Measurements from ENCODE around the gene MEGF11.

The MEGF11 gene

DNA sequence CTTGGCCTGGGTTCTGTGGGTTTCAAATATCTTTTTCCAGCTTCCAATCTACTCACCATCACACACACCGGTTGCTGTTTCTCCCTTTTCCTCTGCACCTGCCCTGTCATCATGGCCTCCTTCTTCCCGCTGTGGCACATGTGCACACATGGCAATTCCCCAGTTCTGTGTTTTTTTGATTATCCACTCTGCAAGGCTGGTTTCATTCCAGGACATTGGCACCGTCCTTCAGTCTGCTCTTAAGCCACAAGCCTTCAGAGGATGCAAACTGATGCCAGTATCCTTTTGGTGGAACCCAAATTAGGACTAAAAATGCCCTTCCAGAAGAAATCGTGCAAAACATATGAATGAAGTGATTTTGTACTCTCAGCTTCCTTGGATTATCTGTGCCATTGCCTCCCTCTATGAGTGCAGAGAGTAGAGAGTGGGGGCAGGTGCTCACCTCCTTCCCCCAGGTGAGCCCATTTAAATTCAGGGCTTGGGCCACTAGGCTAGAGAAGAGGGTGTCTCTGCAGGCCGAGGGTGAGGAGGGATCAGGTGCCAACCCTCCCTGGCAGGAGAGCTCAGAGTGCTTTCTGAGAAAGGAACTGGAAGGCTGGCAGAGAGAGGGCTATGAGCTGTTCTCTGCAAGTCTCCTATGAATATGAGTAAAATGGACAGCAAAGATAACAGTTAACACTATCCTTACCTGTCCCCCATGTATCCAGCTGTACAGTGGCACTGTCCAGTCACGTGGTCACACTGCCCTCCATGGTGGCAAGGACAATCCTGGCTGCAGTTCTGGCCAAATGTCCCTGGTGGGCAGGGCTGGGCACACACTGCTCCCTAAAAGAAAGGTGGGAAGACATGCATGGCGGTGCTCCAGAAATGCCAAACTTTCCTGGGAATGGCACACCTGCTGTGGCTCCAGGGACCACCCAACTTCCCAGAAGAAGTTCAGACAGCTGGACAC lies 283.4 kb downstream of the MEGF11 start:
- DNase-seq (ENCODE audit: low spot score), result no peak

DNA sequence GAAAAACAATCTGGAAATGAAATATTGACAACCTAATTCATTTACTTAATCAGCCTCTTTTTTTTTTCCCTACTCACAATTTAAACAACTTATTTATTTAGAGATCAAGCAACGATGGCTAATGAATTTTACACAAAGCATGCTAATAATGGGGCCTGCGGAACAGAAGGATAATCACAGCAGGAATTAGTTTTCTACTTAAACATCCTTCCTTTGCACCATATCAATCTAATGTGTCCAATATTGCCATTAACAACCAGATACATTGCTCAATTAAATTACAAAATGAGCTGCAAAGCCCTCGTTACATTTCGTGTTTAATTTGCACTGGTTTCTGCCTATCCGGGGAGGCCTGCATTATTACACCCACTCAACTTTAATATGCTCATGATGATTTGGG lies 285.0 kb downstream of the MEGF11 start:
- no peak for DNase-seq (ENCODE audit: low spot score)

DNA sequence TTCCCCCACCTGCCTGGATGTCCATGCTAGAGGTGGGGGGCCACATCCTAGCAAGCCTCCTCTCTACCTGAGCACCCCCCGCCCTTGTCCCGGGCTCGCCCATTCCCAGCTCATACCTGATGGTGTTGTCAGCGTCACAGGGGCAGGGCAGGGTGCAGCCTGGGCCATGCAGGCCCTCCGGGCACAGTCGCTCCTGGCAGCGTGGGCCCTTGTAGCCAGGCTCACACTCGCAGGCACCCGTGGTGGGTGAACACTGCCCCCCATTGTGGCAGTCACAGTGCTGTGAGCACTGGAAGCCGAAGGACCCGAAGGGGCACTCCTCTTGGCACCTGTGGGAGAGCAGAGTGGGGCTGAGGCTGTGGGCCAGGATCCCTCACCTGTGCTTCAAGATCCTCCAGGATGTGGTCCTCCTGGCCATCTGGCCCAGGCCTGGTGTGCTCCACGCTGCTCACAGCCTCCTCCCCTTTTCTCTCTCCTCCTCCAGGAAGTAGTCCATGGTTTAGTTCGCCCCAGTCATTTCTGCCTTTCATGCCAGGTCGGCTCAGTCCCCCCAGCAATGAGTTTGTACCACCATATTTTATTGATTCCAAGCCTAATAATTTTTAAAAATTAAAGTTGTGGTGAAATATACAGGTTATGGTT lies 288.6 kb downstream of the MEGF11 start:
- no peak for DNase-seq (ENCODE audit: low spot score)

DNA sequence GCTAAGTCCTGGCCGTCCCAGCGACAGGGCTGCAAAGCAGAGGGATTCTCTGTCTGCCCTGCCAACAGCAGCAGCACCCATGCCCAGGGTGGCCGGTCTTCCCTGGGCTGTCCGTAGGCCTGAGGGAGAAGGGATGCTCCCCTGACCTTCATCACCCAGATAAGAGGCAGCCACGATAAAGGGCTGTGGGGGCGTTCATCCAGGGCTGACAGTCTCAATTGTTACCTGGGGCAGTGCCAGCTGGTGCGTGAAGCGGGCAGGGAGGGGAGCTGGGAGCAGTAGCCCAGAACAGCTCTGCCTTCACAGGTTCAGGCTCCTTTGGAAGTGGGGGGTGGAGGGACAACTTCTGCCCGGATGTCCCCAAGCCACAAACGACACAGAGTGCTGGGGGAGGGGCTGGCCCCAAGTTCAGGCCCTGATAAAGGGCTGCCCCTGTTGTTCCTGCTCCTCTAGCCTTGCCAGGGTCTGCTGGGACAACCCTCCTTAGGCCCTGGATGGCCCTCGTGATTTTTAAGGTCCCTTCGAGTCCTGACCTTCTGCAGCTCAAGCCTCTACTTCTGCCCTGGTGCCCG lies 289.6 kb downstream of the MEGF11 start:
- no peak for DNase-seq (ENCODE audit: low spot score)

DNA sequence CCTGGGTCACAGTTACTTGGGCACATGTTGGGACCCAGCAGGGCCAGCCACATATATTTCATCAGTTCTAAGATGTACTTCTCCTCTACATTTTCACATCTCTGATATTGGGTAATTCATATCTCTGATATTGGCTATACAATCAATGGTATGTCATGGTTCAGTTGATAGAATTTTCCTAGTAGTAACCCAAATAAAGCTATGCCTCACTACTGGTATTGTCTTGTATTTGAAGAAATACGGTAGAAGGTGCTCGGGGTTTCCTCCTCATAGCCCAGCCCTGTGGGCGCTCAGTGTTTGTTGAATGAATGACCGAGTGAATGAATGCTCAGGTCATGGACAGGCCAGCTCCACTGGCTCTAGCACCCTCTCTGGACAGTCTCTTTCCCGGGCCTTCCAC lies 290.2 kb downstream of the MEGF11 start:
- no peak for DNase-seq (ENCODE audit: low spot score)

DNA sequence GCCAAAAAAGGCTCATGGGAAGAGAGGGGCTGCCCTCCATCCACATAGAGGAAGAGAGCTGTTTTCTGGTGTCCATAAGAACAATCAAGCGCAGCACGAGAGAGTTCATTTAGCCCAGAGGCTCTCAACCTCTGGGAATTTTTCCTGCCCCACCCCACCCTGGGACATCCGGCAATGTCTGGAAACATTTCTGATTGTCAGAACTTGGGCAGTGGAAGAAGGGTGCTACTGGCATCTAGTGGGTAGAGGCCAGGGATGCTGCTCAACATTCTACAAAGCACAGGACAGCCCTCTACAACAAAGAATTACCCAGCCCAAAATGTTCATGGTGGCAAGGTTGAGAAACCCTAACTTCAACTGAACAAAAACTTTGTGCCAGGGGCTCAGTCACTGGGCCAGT lies 291.4 kb downstream of the MEGF11 start:
- DNase-seq (ENCODE audit: low spot score), result no peak

DNA sequence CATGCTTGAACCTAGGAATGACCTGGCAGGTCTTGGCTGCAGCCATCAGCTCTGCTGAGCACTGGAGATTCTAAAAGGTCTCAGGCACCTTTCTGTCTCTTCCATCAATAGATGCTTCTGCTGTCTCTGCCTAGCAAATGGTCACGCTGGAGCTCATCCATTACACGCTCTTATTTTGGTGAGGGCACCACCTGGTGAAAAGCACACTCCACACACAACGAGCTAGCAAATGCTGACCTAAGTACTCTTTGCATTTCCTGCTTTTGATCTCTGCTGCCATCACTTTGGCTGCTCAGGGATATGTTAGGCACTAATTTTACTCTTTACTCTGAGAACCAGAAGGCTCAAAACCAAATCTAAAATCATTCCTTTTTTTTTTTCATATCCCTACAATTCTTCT lies 293.0 kb downstream of the MEGF11 start:
- DNase-seq (ENCODE audit: low spot score), result no peak

DNA sequence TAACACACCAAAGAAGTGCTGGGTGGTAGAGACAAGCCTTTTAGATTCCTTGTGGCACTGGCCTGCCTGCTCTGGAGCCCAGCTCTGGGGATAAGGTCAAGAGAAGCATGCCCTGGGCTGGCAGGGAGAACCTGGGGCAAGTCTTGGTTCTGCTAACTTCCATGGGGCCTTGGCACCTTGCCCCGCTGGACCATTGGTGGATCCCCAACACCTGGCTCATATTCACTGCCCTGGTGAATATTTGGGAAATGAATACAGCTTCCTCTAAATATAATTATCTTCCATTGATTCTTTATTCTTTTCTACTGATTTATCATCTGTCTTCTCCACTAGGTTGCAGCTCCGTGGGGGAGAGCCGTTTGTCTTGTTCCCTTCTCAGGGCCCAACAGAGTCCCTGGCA lies 294.7 kb downstream of the MEGF11 start:
- DNase-seq (ENCODE audit: low spot score), result no peak

DNA sequence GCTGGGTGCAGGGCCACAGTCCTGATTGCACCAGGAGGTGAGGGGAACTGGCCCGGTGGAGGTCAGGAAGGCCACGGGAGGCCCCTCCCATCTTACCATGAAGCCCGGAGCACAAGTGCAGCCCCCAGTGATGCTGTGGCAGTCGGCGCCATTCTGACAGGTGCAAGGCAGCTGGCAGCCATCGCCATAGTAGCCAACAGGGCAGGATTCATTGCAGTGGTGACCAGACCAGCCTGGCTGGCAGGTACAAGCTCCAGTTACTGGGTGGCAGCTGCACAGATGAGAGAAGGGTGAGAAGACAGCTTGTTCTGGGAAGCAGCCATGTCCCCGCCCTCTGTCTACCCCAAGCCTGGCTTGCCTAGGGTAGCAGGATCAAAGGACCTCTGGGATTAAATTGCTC lies 296.1 kb downstream of the MEGF11 start:
- no peak for DNase-seq (ENCODE audit: low spot score)

DNA sequence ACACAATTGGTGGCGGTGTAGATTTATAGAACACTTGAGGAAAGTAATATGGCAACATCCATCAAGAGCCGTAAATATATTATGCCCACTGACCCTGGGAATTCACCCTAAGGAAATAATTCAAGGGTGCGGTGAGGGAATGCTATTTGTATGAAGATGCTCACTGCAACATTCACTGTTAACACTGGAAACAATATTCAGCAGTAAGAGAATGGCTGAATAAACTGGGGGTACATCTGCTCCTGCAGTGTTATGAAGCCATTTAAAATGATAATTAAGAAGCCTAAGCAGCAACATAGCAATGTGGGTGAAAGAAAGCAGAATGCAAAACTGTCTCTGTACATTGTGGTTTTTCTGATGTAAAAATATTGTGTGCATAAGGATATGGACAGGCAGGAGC lies 296.7 kb downstream of the MEGF11 start:
- no peak for DNase-seq (ENCODE audit: low spot score)

DNA sequence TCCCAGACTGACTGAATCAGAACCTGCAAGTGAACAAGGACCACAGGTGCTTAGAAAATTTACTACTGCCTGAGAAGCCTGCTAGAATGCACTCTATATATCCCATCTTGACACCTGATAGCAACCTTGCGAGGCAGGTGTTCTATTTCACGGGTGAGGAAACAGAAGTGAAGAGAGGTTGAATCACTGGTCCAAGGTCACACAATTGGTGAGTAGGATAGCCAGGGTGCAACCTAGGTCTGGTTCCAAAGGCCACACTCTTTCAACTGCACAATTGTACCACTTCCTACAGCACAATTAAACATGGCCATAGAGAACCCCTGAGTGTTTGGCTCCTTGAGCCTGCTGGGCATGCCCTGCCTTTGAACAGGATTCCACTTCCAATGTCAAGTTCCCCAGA lies 297.2 kb downstream of the MEGF11 start:
- no peak for DNase-seq (ENCODE audit: low spot score)

DNA sequence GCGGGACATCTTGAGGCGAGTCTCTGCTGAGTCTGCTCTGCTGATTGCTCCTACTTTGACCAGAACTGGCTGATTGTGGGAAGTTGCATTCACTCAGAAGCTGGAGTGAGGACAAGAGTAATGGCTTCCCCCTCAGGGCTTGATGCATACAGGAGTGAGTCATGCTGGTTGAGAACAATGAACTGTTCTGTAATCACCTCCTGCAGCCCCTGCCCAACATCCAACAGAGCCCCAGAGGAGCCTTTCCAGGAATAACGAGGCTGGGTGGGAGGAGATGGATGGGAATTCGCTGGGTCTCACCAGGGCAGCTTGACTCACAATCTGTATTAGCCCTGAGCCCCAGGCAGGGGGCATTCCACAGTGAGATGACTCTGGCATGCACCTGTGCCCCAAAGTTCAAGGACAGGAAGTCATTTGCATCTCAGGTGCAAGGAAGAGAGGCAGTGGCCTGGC lies 299.2 kb downstream of the MEGF11 start:
- DNase-seq (ENCODE audit: low spot score), result no peak

DNA sequence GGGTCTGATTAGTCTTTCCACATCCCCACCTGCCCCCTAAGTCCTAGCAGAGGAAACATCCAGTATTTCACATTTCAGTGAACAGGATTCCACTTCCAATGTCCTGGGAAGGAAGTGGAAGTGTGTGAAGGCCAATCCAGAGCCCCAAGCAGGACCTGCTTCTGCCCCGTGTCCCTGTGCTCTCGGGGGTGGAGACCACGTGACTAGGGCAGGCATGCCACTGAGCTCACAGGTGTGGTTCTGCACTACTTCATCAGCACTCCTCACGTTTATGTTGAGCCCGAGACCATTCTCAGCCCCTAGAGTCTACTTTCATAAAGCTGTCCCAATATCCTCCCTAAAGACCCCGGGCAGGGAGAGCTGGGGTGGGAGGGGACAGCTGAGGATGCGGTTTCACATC lies 299.9 kb downstream of the MEGF11 start:
- no peak for DNase-seq (ENCODE audit: low spot score)

DNA sequence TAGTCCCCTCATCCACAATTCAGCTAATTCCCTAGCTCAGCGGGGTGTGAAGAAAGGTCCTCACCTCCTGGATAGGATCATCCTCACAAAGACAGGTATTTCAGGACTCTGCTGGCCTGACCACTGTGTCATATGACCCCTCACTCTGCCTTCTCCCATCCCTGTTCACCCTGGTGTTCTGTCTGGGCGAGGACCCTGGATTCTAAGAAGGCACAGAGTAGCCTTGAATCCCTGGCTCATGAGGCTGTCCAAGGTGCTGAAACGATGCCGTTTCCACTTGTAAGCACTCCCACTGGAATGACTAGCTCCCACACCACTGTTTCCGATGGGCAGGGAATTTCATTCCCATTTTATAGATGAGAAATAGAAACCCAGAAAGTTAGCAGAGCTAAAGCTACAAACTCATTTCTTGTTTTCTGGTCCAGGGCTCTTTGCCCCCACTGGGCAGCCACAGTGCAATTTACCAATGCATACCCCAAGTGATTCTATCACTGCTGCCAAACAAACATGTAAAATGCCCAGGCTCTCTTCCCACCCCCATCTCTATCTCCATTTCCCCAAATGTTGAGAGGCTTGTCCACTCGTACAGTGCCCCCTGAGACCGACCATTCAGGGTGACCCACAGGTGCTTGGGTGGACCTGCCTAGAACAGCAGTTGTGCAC lies 301.0 kb downstream of the MEGF11 start:
- DNase-seq (ENCODE audit: low spot score), result no peak

DNA sequence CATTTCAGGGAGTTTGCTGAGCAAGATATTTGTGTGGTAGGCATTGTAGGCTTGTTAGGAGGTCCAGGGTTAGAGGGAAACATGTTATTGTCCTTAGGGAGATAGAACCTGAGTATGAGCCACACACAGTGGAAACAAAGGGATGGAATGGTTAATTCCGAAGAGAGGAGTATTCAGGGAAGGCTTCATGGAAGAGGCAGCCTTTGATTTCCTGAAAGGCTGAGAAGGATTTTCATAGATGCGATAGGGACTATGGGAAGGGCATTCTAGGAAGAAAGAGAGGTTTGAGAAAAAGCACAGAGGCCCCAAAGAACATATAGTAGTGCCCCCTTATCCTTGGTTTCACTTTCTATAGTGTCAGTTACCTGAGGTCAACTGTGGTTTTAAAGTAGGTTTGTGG lies 302.5 kb downstream of the MEGF11 start:
- no peak for DNase-seq (ENCODE audit: low spot score)

DNA sequence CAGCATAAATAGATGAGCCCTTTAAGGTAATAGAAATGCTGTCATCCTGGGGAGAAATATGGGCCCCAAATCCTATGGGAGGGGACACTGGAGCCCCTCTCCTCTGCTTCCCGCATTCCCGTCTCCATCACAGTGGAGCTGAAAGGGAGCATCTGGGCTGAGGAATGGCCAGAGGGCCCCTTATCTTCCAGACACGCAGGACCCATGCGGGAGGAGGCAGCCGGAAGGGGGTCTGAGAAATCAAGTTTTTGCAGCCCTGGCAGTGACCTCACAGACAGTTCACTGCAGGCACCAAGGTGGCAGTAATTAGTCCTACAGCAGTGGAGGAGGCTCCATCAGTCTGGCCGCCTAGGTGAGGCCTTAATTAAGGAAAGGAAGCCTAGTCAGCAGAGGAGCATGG lies 304.1 kb downstream of the MEGF11 start:
- no peak for DNase-seq (ENCODE audit: low spot score)

DNA sequence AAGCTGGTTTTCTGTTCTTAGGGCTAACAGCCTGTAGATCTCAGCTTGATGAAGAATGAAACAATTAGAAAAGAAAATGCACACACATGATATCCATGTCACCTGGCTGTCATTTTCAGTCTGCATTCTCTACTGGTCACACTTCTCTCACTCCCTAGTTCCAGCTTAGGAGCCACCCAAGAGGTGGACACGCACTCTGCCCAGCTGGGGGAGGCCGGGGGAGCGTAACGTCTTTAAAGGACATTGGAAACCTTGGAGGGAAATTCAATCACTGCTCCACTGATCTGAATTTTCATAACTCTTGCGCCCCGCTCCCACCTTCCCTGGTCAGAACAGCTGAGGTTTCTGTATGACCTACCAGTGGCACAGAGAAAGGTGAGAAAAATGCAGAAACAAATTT lies 304.5 kb downstream of the MEGF11 start:
- DNase-seq (ENCODE audit: low spot score), result no peak

DNA sequence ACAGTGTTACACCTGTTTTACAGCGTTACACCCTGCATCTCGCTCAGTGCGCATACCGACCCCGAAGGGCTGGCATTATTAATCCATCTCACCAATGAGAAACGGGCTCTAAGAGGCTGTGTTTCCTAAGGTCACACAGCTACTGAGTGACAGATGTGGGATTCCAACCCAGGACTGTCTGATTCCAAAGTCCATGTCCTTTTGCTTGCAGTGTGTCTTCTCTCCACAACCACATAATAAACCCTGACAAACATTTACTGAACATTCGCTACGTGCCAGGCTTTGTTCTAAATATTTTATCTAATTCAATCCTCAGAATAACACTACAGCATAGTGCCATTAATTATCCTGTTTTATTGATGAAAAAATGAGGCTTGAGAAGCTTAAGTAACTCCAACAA lies 305.2 kb downstream of the MEGF11 start:
- DNase-seq (ENCODE audit: low spot score), result no peak

DNA sequence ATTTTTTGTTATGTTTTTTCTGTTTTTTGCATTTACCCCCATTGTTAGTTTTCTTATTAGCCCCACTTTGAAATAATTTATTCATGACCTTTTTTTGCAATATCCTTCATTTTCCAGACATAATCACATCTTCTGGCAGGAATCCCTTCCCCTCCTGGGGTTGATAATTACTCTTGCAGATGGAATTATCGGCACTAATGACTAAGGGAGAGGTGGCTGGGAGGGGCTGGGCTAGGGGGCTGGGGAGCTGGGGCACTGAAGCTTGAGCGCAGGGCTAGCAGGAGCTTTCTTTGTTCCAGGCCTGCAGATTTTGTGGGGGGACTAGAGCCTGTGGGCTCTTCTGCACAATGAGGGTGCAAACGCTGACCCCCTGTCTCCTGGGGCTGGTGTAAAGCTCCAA lies 306.5 kb downstream of the MEGF11 start:
- no peak for DNase-seq (ENCODE audit: low spot score)

DNA sequence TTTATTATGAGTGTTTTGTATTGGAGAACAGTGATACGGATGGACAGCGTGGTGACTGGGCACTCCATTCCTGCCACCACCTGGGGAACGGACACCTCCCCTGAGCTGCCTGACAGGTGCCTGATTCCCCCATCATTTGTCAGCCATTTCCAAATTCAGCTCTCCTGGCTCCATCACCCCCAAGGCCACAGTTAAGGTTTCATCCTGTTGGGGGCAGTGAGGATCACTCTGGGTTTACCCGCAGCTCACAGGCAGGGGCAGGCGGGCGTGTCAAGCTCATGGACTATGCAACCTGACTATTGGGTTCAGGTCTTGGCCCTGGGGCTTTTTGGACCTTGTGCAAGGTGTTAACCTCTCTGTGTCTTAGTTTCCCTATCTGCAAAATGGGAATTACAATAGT lies 307.9 kb downstream of the MEGF11 start:
- DNase-seq (ENCODE audit: low spot score), result no peak

DNA sequence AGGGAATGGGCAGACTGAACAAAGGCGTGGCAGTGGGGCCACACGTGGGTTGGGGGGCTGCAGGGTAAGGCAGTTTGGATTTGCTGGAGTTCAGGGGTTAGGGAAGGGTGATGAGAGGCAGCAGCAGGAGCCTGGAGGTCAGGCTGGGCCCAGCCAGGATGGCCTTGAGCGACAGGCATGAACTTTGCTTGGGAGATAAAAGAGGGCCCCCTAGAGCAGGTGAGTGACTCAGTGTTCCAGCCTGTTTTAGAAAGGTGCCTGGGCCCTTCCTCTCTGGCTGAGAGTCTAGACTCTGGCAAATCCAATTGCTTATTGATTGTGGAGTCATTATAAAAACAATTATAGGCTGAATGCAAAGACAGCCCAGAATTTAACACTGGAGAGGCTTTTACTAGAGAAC lies 309.1 kb downstream of the MEGF11 start:
- DNase-seq (ENCODE audit: low spot score), result no peak

DNA sequence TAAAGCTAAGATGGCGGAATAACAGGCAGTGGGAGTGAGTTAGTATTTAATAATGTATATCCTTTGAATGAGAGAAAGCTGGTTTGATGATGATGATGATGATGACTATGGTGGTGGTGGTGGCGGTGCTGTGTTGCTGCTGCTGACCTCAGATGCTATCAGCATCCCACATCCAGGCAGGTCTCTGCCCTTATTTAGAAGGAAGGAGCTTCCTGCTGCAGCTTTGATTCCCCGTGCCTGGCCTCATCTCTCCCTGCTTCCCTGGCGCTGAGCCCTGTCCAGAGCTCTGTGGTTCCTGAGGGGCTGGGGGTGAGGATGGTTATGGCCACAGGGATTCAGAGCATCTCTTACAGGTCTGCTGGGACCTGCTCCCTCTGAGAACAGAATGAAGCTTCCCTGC lies 311.1 kb downstream of the MEGF11 start:
- DNase-seq (ENCODE audit: low spot score), result no peak

DNA sequence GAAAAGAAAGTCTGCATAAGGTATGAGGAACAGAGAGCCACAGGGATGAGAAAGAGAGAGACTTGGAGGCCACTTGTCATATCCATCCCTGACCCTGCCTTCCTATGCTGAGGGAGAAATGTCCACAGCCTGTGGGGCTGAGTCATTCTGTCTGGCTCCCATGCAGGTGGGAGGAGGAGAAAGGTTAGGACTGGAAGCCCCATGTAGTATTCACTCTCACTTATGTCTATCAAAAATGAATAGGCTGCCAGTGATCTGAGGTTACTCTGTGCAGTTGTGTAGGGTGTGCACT lies 313.0 kb downstream of the MEGF11 start:
- DNase-seq (ENCODE audit: low spot score), result no peak
